HPDE6-E6E7 (cell line): ENCODE results near the gene UVSSA.

Experiments used
- DNase-seq: peaks from one replicate; pipeline ENCODE4 v3.0.0; 2011; ENCODE audit warnings: missing footprints; ENCODE audit errors: extremely low spot score

Gene UVSSA

GRCh38 chr4:1349359-1350168, 2.6 kb downstream of the UVSSA start:
- no peak for DNase-seq

- no peak for DNase-seq
These were observed 3.1 kb downstream of the UVSSA start for GRCh38 chr4:1350169-1350520.

- peak; percentile 75 for DNase-seq
These were observed 5.0 kb downstream of the UVSSA start for GRCh38 chr4:1351854-1352566.

GRCh38 chr4:1352567-1352900, 5.5 kb downstream of the UVSSA start:
- no peak for DNase-seq

- no peak for DNase-seq
These were observed 6.4 kb downstream of the UVSSA start for GRCh38 chr4:1353186-1354055.

GRCh38 chr4:1354136-1354982, 7.4 kb downstream of the UVSSA start:
- no peak for DNase-seq

GRCh38 chr4:1354983-1355275, 7.9 kb downstream of the UVSSA start:
- DNase-seq: no peak

- DNase-seq: no peak
These were observed 8.4 kb downstream of the UVSSA start for GRCh38 chr4:1355378-1355777.

- DNase-seq: peak; percentile 14
These were observed 9.4 kb downstream of the UVSSA start for GRCh38 chr4:1356181-1356998.

- no peak for DNase-seq
These were observed 10.6 kb downstream of the UVSSA start for GRCh38 chr4:1357356-1358248.

GRCh38 chr4:1358421-1359143, 11.6 kb downstream of the UVSSA start:
- no peak for DNase-seq

GRCh38 chr4:1359144-1359501, 12.1 kb downstream of the UVSSA start:
- DNase-seq: no peak

GRCh38 chr4:1359976-1360375, 13.0 kb downstream of the UVSSA start:
- no peak for DNase-seq

GRCh38 chr4:1360423-1361283, 13.6 kb downstream of the UVSSA start:
- no peak for DNase-seq

GRCh38 chr4:1361431-1361830, 14.4 kb downstream of the UVSSA start:
- DNase-seq: no peak

- no peak for DNase-seq
These were observed 15.0 kb downstream of the UVSSA start for GRCh38 chr4:1362046-1362445.

- no peak for DNase-seq
These were observed 15.5 kb downstream of the UVSSA start for GRCh38 chr4:1362521-1362920.

GRCh38 chr4:1363513-1363912, 16.5 kb downstream of the UVSSA start:
- no peak for DNase-seq
